Measurements from ENCODE around the gene ERBB2.

GRCh38 chr17:39744075-39744835 is 44.4 kb downstream of the ERBB2 start:
- TF ChIP-seq CTCF (conservative IDR thresholded peaks at IDR 0.05), result no peak
- TF ChIP-seq ZFX (IDR thresholded peaks at IDR 0.05), result no peak
